Activated effector memory CD4-positive, alpha-beta T cell treated with Interleukin-2 at 50 U/mL for 16 hours (primary cell): ENCODE measurements around the gene SHISA7.

Experiments
- DNase-seq: peaks from one replicate; pipeline ENCODE4 v3.0.0-alpha.2; 2020

Gene SHISA7

DNA sequence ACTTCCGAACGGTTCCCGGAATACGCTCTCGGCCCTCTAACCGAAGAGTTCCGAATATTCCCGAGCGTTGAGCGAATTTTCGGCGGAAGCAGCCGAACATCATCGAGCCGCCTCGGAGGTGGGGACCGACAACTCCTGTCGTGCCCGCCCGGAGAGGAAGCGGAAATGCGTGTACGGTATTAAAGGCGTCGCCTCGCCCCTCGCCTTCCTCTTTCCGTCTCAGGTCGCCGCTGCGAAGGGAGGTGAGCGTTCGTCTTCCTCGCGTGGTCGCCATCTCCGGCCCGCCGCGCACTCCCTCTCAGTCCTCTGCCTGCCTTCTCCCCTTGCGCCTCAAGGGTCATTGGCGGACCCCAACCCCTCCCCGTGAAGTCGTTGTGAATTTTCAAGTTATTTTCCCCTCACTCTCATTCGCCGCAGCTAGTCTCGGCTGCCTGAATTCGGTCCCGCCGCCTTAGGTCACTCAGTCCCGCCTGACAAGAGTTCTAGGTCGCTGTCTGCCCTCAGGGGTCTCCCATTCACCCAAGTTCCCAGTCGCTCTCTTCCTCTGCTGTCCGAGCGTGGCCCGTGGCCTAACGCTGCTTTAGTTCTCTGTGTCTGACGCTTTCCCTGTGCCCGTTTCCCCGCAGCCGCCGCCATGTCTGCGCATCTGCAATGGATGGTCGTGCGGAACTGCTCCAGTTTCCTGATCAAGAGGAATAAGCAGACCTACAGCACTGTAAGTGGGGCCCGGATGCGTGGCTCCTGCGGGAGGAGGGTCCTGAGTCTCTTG, 57.2 kb downstream of the SHISA7 start, which contains the start of gene RPL28:
Gene RPL28, plus strand, starts transcription at position 209 of the 769 bp plus-strand sequence. Its CDS starts 426 bp downstream, at position 635.
- DNase-seq = peak; percentile 97

- DNase-seq = peak; percentile 92
Measured at GRCh38 chr19:55384920-55385723, 58.0 kb downstream of the SHISA7 start.

DNA sequence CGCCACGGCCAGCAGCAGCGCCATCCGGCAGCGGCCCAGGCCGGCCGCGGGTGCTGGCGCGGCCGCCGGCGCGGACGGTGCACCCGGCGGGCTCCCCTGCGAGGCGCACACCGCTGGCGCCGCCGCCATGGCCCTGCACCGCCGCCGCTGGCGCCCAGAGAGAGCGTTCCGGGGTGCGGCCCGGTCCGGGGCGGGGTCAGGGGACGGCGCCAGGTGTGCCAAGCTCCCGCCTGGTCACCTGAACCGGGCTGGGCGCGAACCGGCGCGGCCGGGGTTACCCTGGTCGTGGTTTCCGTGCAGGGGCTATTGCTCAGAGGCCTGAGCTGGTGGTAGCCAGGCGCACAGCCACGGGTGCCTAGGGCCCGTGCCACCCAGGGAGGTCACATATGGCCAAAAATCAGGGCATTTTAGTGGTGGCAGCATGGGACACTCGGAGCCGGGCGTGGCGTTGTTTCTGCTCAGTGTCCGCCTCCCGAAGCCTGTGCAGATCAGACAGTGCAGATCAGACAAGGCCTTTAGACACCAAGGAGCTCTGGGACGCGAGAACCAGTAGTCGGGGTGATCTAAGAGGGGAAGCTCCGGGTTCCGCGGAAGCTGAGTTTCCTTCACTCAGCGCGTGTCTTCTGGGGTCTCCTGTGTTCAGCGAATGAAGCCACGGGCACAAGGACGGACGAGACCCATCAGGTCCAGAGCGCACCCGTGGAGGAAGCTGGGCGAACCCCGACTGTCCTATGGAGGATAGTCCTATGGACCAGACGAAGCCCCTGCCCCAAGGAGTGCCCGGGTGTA, 58.8 kb downstream of the SHISA7 start, which contains the start of gene TMEM238:
Gene TMEM238, minus strand, starts transcription at position 162 of the 789 bp plus-strand sequence. Its CDS starts 33 bp downstream, at position 129.
- DNase-seq = peak; percentile 36

DNA sequence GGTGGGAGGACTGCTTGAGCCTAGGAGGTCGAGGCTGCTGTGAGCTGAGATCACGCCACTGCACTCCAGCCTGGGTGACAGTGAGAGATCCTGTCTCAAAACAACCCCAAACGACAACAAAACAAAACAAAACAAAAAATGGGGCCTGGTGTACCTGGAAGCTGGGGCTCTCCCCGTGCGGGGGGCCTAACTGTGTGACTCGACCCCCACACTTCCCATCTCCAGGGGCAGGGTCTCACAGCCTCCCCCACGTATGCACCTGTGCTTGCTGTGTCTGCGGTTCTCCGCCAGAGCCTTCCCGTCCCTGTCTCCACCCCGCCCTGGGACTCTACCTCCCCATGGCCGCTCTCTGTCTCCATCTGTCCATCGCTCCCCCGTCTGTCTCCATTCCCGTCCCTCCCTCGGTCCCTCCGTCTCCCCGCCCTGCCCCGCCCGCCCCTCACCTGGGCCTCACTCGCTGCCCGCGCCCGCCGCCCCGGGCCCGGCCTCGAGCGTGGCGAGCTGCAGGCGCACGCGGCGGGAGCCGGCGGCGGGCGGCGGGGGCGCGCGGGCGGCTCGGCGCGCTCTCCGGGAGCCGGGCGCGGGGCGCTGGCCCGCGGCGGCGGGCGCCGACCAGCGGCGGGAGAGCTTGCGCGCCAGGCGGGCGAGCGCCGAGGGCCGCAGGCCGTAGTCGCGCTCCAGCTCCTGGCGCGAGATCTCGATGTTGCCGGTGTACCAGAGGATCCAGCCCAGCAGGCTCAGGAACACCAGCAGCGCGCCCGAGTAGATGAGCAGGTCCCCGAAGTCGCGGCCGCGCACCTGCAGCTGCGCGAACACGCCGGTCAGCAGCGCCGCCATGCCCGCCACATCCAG, 59.6 kb downstream of the SHISA7 start:
- DNase-seq = peak; percentile 31

GRCh38 chr19:55382522-55383054, 60.5 kb downstream of the SHISA7 start:
- DNase-seq = no peak

DNA sequence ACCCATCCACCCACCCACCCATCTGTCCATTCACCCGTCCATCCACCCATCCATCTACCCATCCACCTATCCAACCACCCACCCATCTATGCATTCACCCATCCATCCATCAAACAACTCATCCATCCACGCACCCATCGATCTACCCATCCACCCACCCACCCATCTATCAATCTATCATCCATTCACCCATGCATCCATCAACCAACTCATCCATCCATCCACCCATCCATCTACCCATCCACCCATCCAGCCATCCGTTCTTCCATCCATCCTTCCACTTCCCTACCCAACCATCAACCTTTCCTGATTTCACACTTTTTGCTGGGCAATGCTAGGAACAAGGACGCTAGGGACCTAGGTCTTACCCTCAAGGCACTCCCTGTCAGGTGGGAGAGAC, 61.1 kb downstream of the SHISA7 start:
- DNase-seq = no peak

- DNase-seq = no peak
Measured at GRCh38 chr19:55379174-55379573, 63.9 kb downstream of the SHISA7 start.
